Keratinocyte (primary cell): ENCODE results near the gene LCORL. TPM values are rescaled to one million over a fixed set of nuclear protein-coding genes. Genes with fewer than 3 reads are reported as not detected.
"Not testable (repeated sequence)": the region's sequence is repeated elsewhere in the genome, so short reads cannot be mapped to it uniquely, and the experiment has no call there.

ENCODE experiments used
- DNase-seq: peaks from one replicate; pipeline ENCODE4 v3.0.0-alpha.2; 2011; ENCODE audit warnings: low read depth, missing footprints, low spot score
- FAIRE-seq: peaks from 2 replicates; lab custom pipeline; 2011; peaks lifted over from hg19 to GRCh38; lab: Jason Lieb, UNC
- H2AFZ ChIP-seq: 2 replicates; pipeline ENCODE4 v1.6.0; 2012; ENCODE audit warnings: low read length, control low read depth, inconsistent platforms; ENCODE audit not compliant: control insufficient read depth
- H3K27ac ChIP-seq: 2 replicates; pipeline ENCODE4 v1.5.1; 2011; ENCODE audit warnings: low read length; ENCODE audit not compliant: control insufficient read depth, insufficient read depth
- H3K27me3 ChIP-seq: 3 replicates; pipeline ENCODE4 v1.6.0; 2011; ENCODE audit warnings: low read length; ENCODE audit not compliant: control insufficient read depth, insufficient read depth; ENCODE audit errors: extremely low read depth
- H3K36me3 ChIP-seq, 2 experiments: 2 replicates in 1 of 2; 3 replicates in 1 of 2; pipeline ENCODE4 v1.5.1; 2011; ENCODE audit warnings: low read length in 2 of 2, mild to moderate bottlenecking in 1 of 2; ENCODE audit not compliant: control insufficient read depth in 2 of 2, insufficient read depth in 2 of 2; ENCODE audit errors: extremely low read depth in 1 of 2
- H3K4me1 ChIP-seq: 3 replicates; pipeline ENCODE4 v1.5.1; 2011; ENCODE audit warnings: low read length; ENCODE audit not compliant: control insufficient read depth, insufficient read depth; ENCODE audit errors: extremely low read depth
- H3K4me2 ChIP-seq: 3 replicates; pipeline ENCODE4 v1.6.0; 2011; ENCODE audit warnings: low read depth, low read length; ENCODE audit not compliant: control insufficient read depth, insufficient read depth; ENCODE audit errors: extremely low read depth
- H3K4me3 ChIP-seq, 3 experiments: fragments of 200-600 bp in 1 of 3; sonication (generic) in 1 of 3; 2 replicates in 2 of 3; 3 replicates in 1 of 3; pipeline ENCODE4 v1.5.1; 2011 to 2016; ENCODE audit warnings: low read length in 3 of 3, mild to moderate bottlenecking in 3 of 3, control low read depth in 2 of 3, inconsistent platforms in 1 of 3, low read depth in 1 of 3, mixed read lengths in 1 of 3, mixed run types in 1 of 3, moderate library complexity in 1 of 3; ENCODE audit not compliant: control insufficient read depth in 2 of 3, insufficient read depth in 2 of 3; ENCODE audit errors: extremely low read depth in 1 of 3
- H3K79me2 ChIP-seq: 2 replicates; pipeline ENCODE4 v1.6.0; 2012; ENCODE audit warnings: low read length; ENCODE audit not compliant: control insufficient read depth, insufficient read depth
- H3K9ac ChIP-seq: 3 replicates; pipeline ENCODE4 v1.6.0; 2011; ENCODE audit warnings: low read length; ENCODE audit not compliant: control insufficient read depth, insufficient read depth; ENCODE audit errors: extremely low read depth
- H3K9me1 ChIP-seq: 3 replicates; pipeline ENCODE4 v1.6.0; 2011; ENCODE audit warnings: low read length; ENCODE audit not compliant: control insufficient read depth, insufficient read depth; ENCODE audit errors: extremely low read depth
- H3K9me3 ChIP-seq: 2 replicates; pipeline ENCODE4 v1.5.1; 2012; ENCODE audit warnings: low read depth, low read length; ENCODE audit not compliant: control insufficient read depth
- H4K20me1 ChIP-seq: 3 replicates; pipeline ENCODE4 v1.6.0; 2011; ENCODE audit warnings: low read length; ENCODE audit not compliant: control insufficient read depth, insufficient read depth; ENCODE audit errors: extremely low read depth
- EZH2 ChIP-seq: IDR thresholded peaks from one replicate; pipeline ENCODE4 v1.6.1; 2012; ENCODE audit warnings: inconsistent platforms, mild to moderate bottlenecking, low read length, moderate library complexity
- dilution Hi-C: fragments of 300-500 bp; cut with MboI; formaldehyde crosslinking; loops from one replicate; pipeline ENCODE4 v1.7.0; 2020; ENCODE audit warnings: low sequenced_read_pairs; ENCODE audit not compliant: extremely low pct_ligation_motif_present
- polyA plus RNA-seq, 5 experiments: library from polyadenylated mRNA; depleted of rRNA in 3 of 5; stranded (reverse) in 3 of 5; stranded (forward) in 1 of 5; unstranded in 1 of 5; fragments of >200 nt; gene quantifications; 1 replicate in 1 of 5; 2 replicates in 3 of 5; 3 replicates in 1 of 5; pipeline versions ENCODE4 v1.2.1 to v1.2.3, GENCODE V29; 2011 to 2012; ENCODE audit warnings: missing spikeins in 2 of 5, low read depth in 1 of 5, low replicate concordance in 1 of 5
- TF ChIP-seq, protein P1 (sequence below), 3 experiments: IDR thresholded peaks in 1 of 3; conservative IDR thresholded peaks in 1 of 3; optimal IDR thresholded peaks in 1 of 3; 2 replicates in 2 of 3; 3 replicates in 1 of 3; pipeline versions ENCODE3 to v1.5.1; 2011; ENCODE audit warnings: low read length in 3 of 3, mild to moderate bottlenecking in 3 of 3, moderate library complexity in 2 of 3, control low read depth in 1 of 3, inconsistent platforms in 1 of 3; ENCODE audit not compliant: insufficient read depth in 2 of 3; ENCODE audit errors: extremely low read depth in 1 of 3

Gene LCORL
- polyA plus RNA-seq, 1 donor (not counting 4 experiments of a cell fraction or from before 2014, with no cell fraction given) = 3.3 TPM

DNA sequence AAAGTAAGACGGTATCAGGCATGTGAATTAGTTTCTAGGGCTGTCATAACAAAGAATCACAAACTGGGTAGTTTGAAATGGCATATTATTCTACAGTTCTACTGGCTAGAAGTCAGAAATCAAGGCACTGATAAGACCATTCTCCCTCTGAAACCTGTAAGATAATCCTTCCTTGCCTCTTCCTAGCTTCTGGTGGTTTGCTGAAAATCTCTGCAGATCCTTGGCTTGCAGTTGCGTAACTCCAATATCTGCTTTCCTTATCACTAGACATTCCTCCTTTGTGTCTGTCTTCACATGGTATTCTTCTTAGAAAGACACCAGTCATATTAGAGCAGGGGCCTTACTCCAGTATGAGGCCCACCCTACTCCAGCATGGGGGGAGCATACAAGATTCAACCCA is 19.6 kb upstream of the LCORL start:
- DNase-seq = no peak
- dilution Hi-C loops = no loop called here
- no peaks in the 10 kb centered on the region for H3K36me3 ChIP-seq
- no peaks in the 10 kb centered on the region for H3K9me3 ChIP-seq
- H3K4me1 ChIP-seq = no peaks in the 10 kb centered on the region
- no peaks in the 10 kb centered on the region for H4K20me1 ChIP-seq
- H3K4me2 ChIP-seq = no peak overlapping the region
- H3K27ac ChIP-seq = no peak overlapping the region
- H3K9me1 ChIP-seq = no peaks in the 10 kb centered on the region
- no peaks in the 10 kb centered on the region for H3K79me2 ChIP-seq
- no peak for TF ChIP-seq EZH2
- TF ChIP-seq, protein P1, sequence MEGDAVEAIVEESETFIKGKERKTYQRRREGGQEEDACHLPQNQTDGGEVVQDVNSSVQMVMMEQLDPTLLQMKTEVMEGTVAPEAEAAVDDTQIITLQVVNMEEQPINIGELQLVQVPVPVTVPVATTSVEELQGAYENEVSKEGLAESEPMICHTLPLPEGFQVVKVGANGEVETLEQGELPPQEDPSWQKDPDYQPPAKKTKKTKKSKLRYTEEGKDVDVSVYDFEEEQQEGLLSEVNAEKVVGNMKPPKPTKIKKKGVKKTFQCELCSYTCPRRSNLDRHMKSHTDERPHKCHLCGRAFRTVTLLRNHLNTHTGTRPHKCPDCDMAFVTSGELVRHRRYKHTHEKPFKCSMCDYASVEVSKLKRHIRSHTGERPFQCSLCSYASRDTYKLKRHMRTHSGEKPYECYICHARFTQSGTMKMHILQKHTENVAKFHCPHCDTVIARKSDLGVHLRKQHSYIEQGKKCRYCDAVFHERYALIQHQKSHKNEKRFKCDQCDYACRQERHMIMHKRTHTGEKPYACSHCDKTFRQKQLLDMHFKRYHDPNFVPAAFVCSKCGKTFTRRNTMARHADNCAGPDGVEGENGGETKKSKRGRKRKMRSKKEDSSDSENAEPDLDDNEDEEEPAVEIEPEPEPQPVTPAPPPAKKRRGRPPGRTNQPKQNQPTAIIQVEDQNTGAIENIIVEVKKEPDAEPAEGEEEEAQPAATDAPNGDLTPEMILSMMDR (optimal IDR thresholded peaks at IDR 0.05 in 1 of 3, IDR thresholded peaks at IDR 0.05 in 1 of 3, conservative IDR thresholded peaks at IDR 0.05 in 1 of 3; ENCODE audit: extremely low read depth in 1 of 3, insufficient read depth in 2 of 3, low read length in 3 of 3) = no peak
- no peaks in the 10 kb centered on the region for H3K27me3 ChIP-seq
- H2AFZ ChIP-seq = no peak overlapping the region
- no peak overlapping the region for H3K4me3 ChIP-seq
- no peak for FAIRE-seq
- no peak overlapping the region for H3K9ac ChIP-seq

DNA sequence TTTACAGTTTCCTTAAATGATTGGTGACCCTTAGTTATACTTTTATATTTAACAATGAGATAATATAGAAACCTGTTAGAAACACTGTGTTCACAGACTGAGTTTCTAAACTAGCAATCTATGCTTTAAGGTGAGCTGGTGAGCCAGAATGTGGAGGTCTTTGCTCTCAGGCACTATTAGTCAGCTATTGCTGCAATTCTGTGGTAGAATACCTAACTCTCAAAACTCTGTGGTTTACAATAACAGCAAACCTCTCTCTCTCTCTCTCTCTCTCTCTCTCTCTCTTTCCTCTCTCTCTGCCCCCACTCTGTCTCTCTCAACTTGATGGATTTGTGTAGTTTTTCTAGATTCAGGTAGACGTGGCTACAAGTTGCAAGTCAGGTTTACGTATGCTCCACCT is 17.6 kb upstream of the LCORL start:
- Histone ChIP-seq H3K79me2 (no peaks in the 10 kb centered on the region), H3K27ac (no peak overlapping the region), H3K9me1 (no peaks in the 10 kb centered on the region), H3K36me3 (no peaks in the 10 kb centered on the region), H3K4me3 (no peak overlapping the region), H3K4me2 (no peak overlapping the region), H3K9ac (no peak overlapping the region), H3K9me3 (no peaks in the 10 kb centered on the region), H2AFZ (no peak overlapping the region), H3K4me1 (no peaks in the 10 kb centered on the region), H3K27me3 (no peaks in the 10 kb centered on the region), H4K20me1 (no peaks in the 10 kb centered on the region)
- dilution Hi-C loops = no loop called here
- FAIRE-seq = no peak
- DNase-seq = no peak
- no peak for TF ChIP-seq EZH2
- TF ChIP-seq, protein P1 (optimal IDR thresholded peaks at IDR 0.05 in 1 of 3, IDR thresholded peaks at IDR 0.05 in 1 of 3, conservative IDR thresholded peaks at IDR 0.05 in 1 of 3; ENCODE audit: extremely low read depth in 1 of 3, insufficient read depth in 2 of 3, low read length in 3 of 3) = no peak

DNA sequence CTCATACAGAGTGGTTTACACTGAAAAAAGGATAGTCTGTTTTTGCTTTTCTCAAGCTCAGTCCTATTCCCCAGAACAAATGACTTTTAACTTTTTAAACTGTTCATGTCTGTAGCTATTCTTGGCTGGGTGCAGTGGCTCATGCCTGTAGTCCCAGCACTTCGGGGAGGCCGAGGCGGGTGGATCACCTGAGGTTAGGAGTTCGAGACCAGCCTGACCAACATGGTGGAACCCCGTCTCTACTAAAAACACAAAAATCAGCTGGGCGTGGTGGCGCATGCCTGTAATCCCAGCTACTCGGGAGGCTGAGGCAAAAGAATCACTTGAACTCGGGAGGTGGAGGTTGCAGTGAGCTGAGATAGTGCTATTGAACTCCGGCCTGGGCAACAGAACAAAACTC is 14.8 kb upstream of the LCORL start:
- H3K9ac ChIP-seq, H3K79me2 ChIP-seq, H3K9me1 ChIP-seq, DNase-seq, H4K20me1 ChIP-seq, H3K27ac ChIP-seq, FAIRE-seq, H3K4me3 ChIP-seq, H3K36me3 ChIP-seq, H3K9me3 ChIP-seq, dilution Hi-C loops, H3K4me2 ChIP-seq, H3K27me3 ChIP-seq, H2AFZ ChIP-seq, H3K4me1 ChIP-seq: not testable (repeated sequence)
